ENCODE data around the gene ZFP69B. TPM values are rescaled to one million over a fixed set of nuclear protein-coding genes. Genes with fewer than 3 reads are reported as not detected.

The ZFP69B gene
- polyA plus RNA-seq, 2 of the 4 experiments (the other 2 are of a cell fraction) = 1.9 to 3.0 TPM

DNA sequence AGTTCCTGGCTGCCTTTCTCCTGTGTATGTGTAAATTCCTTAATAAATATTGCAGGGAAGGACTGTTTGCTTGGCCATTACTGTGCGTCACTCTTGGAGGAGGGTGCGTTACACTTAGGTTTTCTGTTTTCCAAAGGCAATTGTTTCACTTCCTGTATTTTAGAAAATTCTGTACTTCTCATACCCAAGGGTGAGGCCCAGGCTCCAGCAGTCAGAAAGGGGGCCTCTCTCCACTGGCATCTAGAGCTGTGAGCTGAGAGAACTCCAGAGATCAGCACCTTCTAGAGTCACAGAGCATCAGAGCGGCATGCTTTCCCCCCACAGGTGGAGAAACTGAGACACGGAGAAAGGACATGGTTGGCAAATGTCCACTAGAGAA lies 27.0 kb upstream of the ZFP69B start:
- no peak overlapping the region for H3K4me2 ChIP-seq
- POLR2A ChIA-PET = no interaction called here
- CTCF ChIA-PET = interaction anchor here (1.2 to 1.9 kb wide), 3 partner anchors 15 to 270 kb away, joined by 4 to 6 read pairs (median 5); no protein-coding TSS in a partner anchor

DNA sequence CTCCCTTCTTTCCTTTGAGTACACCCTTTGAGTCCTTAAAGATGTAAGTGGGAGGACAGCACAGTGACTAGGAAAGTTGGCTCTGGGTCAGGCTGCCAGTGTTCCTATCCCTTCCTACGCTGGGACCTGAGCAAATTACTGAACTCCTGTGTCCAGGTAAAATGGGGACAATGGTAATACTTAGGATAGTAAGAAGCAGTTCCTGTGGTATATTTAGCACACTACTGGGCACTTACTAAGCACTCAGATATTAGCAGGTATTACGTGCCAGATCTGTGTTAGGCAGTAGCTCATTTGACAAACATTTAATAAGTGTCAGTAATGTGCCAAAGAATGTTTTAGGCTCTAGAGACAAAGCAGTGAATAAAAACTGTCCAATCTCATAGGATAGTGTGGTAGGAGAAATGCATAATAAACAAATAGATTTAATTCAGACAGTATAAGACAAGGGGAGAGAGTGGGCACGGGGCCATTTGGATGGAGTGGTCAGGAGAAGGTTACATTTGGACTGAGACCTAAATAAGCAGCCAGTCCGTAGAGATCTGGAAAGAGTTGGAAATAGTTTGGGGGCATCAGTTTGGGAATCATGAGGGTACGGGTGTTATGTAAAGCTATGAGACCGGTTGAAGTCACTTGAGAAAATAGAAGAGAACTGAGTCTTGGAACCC lies 26.2 kb upstream of the ZFP69B start:
- ATAC-seq (no peak), FAIRE-seq (no peak), DNase-seq (ENCODE audit: low read depth in 1 of 2, low spot score in 1 of 2) (no peak)
- no peak overlapping the region for H3K27ac ChIP-seq
- ChIA-PET CTCF (interaction anchor here (1.2 to 1.9 kb wide), 3 partner anchors 14 to 271 kb away, joined by 4 to 6 read pairs (median 5); no protein-coding TSS in a partner anchor), POLR2A (no interaction called here)
- WGBS (ENCODE audit: missing lambda C conversion rate) = 78% methylated on average over 6 of the region's 6 CpGs
- no peaks in the 10 kb centered on the region for H3K9me3 ChIP-seq
- no peaks in the 10 kb centered on the region for H3K4me1 ChIP-seq
- TF ChIP-seq KDM1A (IDR thresholded peaks at IDR 0.05; ENCODE audit: low read depth) (no peak), CBX2 (IDR thresholded peaks at IDR 0.05; ENCODE audit: borderline replicate concordance, low read depth) (no peak), NPAS2 (CRISPR knock-in tag; IDR thresholded peaks at IDR 0.05; ENCODE audit: borderline replicate concordance) (no peak), HOXB5 (CRISPR knock-in tag; IDR thresholded peaks at IDR 0.05) (no peak)
- H3K4me2 ChIP-seq = no peak overlapping the region
- no peak overlapping the region for H3K4me3 ChIP-seq

More for the DNA sequence above, 27.0 kb upstream of the ZFP69B start:
- 95% methylated on average over 4 of the region's 4 CpGs for WGBS (ENCODE audit: missing lambda C conversion rate)
- TF ChIP-seq CBX8 (IDR thresholded peaks at IDR 0.05) = no peak
- no peak for TF ChIP-seq ZSCAN20 (CRISPR knock-in tag; IDR thresholded peaks at IDR 0.05)
- TF ChIP-seq FOXS1 (CRISPR knock-in tag; IDR thresholded peaks at IDR 0.05) = no peak
- TF ChIP-seq KDM1A (IDR thresholded peaks at IDR 0.05; ENCODE audit: low read depth) = no peak
- no peak for TF ChIP-seq EP300 (IDR thresholded peaks at IDR 0.05)
- TF ChIP-seq, protein P1, sequence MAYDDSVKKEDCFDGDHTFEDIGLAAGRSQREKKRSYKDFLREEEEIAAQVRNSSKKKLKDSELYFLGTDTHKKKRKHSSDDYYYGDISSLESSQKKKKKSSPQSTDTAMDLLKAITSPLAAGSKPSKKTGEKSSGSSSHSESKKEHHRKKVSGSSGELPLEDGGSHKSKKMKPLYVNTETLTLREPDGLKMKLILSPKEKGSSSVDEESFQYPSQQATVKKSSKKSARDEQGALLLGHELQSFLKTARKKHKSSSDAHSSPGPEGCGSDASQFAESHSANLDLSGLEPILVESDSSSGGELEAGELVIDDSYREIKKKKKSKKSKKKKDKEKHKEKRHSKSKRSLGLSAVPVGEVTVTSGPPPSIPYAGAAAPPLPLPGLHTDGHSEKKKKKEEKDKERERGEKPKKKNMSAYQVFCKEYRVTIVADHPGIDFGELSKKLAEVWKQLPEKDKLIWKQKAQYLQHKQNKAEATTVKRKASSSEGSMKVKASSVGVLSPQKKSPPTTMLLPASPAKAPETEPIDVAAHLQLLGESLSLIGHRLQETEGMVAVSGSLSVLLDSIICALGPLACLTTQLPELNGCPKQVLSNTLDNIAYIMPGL (CRISPR knock-in tag; IDR thresholded peaks at IDR 0.05; ENCODE audit: borderline replicate concordance) = no peak
- TF ChIP-seq, protein P2, sequence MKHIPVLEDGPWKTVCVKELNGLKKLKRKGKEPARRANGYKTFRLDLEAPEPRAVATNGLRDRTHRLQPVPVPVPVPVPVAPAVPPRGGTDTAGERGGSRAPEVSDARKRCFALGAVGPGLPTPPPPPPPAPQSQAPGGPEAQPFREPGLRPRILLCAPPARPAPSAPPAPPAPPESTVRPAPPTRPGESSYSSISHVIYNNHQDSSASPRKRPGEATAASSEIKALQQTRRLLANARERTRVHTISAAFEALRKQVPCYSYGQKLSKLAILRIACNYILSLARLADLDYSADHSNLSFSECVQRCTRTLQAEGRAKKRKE (CRISPR knock-in tag; IDR thresholded peaks at IDR 0.05; ENCODE audit: low read depth) = no peak
- no peak for TF ChIP-seq CHD2 (IDR thresholded peaks at IDR 0.05; ENCODE audit: low read length, partially characterized antibody)
- no peak for TF ChIP-seq FOSL2 (IDR thresholded peaks at IDR 0.05)
- no peak for TF ChIP-seq FOSL2 (CRISPR knock-in tag; IDR thresholded peaks at IDR 0.05)
- no peak for TF ChIP-seq CEBPB (IDR thresholded peaks at IDR 0.05)
- no peak for TF ChIP-seq JUN (IDR thresholded peaks at IDR 0.05)
- TF ChIP-seq, protein P3, sequence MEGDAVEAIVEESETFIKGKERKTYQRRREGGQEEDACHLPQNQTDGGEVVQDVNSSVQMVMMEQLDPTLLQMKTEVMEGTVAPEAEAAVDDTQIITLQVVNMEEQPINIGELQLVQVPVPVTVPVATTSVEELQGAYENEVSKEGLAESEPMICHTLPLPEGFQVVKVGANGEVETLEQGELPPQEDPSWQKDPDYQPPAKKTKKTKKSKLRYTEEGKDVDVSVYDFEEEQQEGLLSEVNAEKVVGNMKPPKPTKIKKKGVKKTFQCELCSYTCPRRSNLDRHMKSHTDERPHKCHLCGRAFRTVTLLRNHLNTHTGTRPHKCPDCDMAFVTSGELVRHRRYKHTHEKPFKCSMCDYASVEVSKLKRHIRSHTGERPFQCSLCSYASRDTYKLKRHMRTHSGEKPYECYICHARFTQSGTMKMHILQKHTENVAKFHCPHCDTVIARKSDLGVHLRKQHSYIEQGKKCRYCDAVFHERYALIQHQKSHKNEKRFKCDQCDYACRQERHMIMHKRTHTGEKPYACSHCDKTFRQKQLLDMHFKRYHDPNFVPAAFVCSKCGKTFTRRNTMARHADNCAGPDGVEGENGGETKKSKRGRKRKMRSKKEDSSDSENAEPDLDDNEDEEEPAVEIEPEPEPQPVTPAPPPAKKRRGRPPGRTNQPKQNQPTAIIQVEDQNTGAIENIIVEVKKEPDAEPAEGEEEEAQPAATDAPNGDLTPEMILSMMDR (IDR thresholded peaks at IDR 0.05) = no peak
- TF ChIP-seq, protein P4, sequence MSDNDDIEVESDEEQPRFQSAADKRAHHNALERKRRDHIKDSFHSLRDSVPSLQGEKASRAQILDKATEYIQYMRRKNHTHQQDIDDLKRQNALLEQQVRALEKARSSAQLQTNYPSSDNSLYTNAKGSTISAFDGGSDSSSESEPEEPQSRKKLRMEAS (IDR thresholded peaks at IDR 0.05) = no peak
- TF ChIP-seq, protein P5, sequence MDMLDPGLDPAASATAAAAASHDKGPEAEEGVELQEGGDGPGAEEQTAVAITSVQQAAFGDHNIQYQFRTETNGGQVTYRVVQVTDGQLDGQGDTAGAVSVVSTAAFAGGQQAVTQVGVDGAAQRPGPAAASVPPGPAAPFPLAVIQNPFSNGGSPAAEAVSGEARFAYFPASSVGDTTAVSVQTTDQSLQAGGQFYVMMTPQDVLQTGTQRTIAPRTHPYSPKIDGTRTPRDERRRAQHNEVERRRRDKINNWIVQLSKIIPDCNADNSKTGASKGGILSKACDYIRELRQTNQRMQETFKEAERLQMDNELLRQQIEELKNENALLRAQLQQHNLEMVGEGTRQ (IDR thresholded peaks at IDR 0.05) = no peak
- TF ChIP-seq, protein P6, sequence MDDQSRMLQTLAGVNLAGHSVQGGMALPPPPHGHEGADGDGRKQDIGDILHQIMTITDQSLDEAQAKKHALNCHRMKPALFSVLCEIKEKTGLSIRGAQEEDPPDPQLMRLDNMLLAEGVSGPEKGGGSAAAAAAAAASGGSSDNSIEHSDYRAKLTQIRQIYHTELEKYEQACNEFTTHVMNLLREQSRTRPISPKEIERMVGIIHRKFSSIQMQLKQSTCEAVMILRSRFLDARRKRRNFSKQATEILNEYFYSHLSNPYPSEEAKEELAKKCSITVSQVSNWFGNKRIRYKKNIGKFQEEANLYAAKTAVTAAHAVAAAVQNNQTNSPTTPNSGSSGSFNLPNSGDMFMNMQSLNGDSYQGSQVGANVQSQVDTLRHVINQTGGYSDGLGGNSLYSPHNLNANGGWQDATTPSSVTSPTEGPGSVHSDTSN (IDR thresholded peaks at IDR 0.05) = no peak
- ATAC-seq (no peak), DNase-seq (ENCODE audit: low read depth in 1 of 2, low spot score in 1 of 2) (no peak), FAIRE-seq (no peak)
- Histone ChIP-seq H3K9me3 (no peaks in the 10 kb centered on the region), H3K4me3 (no peak overlapping the region), H3K4me1 (no peaks in the 10 kb centered on the region), H3K27ac (no peak overlapping the region)

All from A549 (cell line).